WERI-Rb-1 (cell line): ENCODE data around the gene CTSZ.

Source experiments
- DNase-seq: peaks from one replicate; pipeline ENCODE4 v3.0.0-alpha.2; 2020
- H3K27ac ChIP-seq: fragments of 250-450 bp; sonication (Bioruptor Pico); 2 replicates; pipeline ENCODE4 v1.5.1; 2020; ENCODE audit warnings: mild to moderate bottlenecking, moderate library complexity
- H3K27me3 ChIP-seq: fragments of 250-450 bp; sonication (Bioruptor Pico); 2 replicates; pipeline ENCODE4 v1.5.1; 2021; ENCODE audit warnings: mild to moderate bottlenecking, low read depth, moderate library complexity; ENCODE audit not compliant: insufficient read depth, severe bottlenecking
- H3K36me3 ChIP-seq: fragments of 250-450 bp; sonication (Bioruptor Pico); 2 replicates; pipeline ENCODE4 v1.5.1; 2020; ENCODE audit warnings: mild to moderate bottlenecking, moderate library complexity
- H3K4me3 ChIP-seq: 2 replicates; pipeline ENCODE4 v1.5.1; 2011; ENCODE audit warnings: low read depth, mild to moderate bottlenecking, control low read depth, low read length
- H3K9me3 ChIP-seq: fragments of 250-450 bp; sonication (Bioruptor Pico); 2 replicates; pipeline ENCODE4 v1.5.1; 2021; ENCODE audit warnings: mild to moderate bottlenecking, moderate library complexity; ENCODE audit not compliant: severe bottlenecking
- CTCF ChIP-seq: IDR thresholded peaks from 2 replicates; pipeline ENCODE4 v1.5.1; 2011; ENCODE audit warnings: low read depth, mild to moderate bottlenecking, control low read depth, inconsistent platforms, low read length

The CTSZ gene

DNA sequence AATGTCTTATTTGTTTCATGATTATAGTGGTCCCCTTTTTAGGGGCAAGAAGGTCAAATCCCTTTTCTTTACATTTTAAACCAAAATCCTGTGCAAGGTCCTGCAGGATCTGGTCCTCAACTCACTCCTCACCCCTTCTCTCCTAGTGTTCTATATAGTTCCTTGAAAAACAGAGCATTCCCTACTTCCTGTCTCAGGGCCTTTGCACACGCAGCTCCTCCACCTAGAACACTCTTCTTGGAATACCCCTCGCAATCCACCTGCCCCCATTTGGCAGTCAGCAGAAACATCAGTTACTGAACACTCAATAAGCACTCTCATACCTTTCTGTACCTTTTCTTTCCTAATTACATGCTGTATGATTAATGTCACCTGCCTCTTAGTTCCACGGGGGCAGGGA lies 28.3 kb upstream of the CTSZ start:
- Histone ChIP-seq H3K36me3 (peaks cover 72% of the 10 kb centered on the region), H3K9me3 (no peaks in the 10 kb centered on the region), H3K27ac (no peak overlapping the region), H3K4me3 (no peak overlapping the region), H3K27me3 (no peaks in the 10 kb centered on the region)
- no peak for TF ChIP-seq CTCF
- DNase-seq, result no peak

DNA sequence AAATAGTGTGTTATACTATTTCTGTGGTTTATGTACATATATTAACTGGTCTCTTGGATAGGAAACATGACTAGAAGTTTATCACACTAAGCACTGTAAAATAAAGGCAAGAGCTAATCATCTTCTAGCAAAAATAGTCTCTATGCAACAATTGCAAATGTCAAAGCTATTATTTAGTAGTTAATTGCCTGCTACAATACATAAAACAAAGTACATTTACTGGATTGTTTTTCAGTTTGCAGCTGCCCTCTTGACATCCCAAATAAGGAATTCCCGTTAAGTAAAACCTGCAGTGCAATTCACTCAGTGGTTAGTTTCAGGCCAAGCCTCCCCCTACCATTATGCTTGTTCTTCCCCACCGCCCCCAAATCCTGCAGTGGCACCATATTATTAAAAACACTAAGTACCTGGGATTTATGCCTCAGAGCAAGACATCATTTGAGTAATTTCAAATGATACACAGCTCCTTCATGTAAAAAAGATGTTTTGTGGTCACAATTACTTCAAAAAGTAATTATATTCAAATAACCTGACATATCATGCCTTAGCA lies 26.6 kb upstream of the CTSZ start:
- no peak for DNase-seq
- H3K4me3 ChIP-seq, result no peak overlapping the region
- no peaks in the 10 kb centered on the region for H3K9me3 ChIP-seq
- no peak for TF ChIP-seq CTCF
- no peak overlapping the region for H3K27ac ChIP-seq
- no peaks in the 10 kb centered on the region for H3K27me3 ChIP-seq
- peaks cover 76% of the 10 kb centered on the region for H3K36me3 ChIP-seq

DNA sequence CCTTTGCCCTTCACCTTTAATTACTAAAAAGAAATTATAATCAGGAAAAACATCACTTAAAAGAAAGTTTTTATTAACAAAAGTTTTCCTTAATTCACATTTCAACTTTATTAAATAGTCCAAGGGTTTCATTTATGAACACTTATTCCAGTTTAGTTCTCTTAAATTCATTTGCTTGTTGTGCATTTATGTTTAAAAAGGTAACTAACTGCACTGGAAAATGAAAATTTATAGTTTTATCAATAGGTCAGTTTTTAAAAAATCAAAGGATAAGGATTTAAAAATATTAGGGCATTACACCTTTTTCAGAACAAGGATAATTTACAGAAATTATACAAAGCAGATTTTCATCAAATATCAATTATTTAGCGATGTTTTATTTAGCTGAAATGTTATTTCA lies 26.0 kb upstream of the CTSZ start:
- H3K36me3 ChIP-seq, result peaks cover 80% of the 10 kb centered on the region
- no peaks in the 10 kb centered on the region for H3K9me3 ChIP-seq
- peak overlapping the region; percentile 84 for H3K4me3 ChIP-seq
- no peaks in the 10 kb centered on the region for H3K27me3 ChIP-seq
- TF ChIP-seq CTCF, result no peak
- no peak for DNase-seq
- H3K27ac ChIP-seq, result peak overlapping the region; percentile 90

DNA sequence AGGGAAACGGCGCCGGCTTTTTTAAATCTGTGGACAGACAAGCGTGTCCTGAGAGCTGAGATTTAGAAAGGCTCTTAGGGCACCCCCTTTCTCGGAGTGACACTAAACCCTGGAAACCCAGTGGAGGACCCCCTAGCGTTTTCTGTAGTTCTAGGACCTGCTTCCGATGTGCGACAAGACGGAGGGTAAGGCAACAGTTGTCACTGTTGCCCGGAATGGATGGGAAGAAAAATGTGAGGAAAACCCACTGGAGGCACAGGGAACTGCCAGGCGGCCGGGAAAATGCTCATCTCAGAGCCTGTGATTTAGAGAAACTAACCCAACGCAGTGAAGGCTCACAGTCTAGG lies 25.6 kb upstream of the CTSZ start:
- peak; percentile 11; the same call in 1 of the 2 replicates for TF ChIP-seq CTCF
- no peaks in the 10 kb centered on the region for H3K27me3 ChIP-seq
- H3K9me3 ChIP-seq, result no peaks in the 10 kb centered on the region
- H3K4me3 ChIP-seq, result peak overlapping the region; percentile 84
- peak; percentile 70 for DNase-seq
- peak overlapping the region; percentile 90 for H3K27ac ChIP-seq
- H3K36me3 ChIP-seq, result peaks cover 80% of the 10 kb centered on the region

DNA sequence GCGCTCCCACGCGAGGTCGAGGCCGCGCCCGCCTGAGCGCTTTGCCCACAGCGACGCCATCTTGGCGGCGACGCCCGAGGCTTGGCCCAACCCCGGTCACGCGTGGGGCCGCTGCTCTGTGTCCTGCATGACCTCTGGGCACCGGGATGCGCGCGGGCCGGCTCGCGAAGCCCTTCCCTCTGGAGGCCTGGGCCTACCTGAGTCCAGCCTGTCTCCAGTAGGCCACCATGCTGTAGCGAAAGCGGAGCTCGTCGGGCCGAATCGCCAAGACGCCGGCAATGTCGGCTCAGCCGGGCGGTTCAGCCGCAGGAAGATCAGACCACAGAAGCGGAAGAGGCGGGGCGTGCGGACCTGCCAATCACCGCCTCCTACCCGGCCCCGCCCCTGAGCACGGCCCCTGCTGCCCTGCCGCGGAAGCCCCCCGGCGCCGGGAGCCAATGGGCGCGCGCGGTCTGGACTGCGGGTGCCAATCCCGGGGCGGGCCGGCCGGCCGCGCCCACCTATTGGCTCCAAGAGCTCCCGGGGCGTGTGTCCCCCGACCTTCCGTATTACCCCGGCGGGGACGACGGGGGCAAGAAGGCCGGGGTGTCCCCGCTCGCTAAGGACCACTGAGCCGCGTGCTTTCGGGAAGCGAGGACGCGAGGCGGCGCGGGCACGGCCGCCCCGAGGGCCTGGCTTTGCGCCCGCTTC lies 25.1 kb upstream of the CTSZ start, which contains the start of gene ATP5F1E:
ATP5F1E (minus strand) TSS at position 313 of the 690 bp plus-strand sequence; CDS start at position 229, 84 bp downstream.
- H3K4me3 ChIP-seq, result peak within 1 kb of the TSS; percentile 84
- TF ChIP-seq CTCF, result no peak
- no peaks in the 10 kb centered on the region for H3K9me3 ChIP-seq
- DNase-seq, result peak; percentile 96
- peaks cover 80% of the 10 kb centered on the region for H3K36me3 ChIP-seq
- no peaks in the 10 kb centered on the region for H3K27me3 ChIP-seq
- H3K27ac ChIP-seq, result peak within 1 kb of the TSS; percentile 90
